ENCODE data around the gene ADD1.
A peak's percentile ranks its signal among the peaks of the same experiment; 100 is the strongest.

Gene ADD1

DNA sequence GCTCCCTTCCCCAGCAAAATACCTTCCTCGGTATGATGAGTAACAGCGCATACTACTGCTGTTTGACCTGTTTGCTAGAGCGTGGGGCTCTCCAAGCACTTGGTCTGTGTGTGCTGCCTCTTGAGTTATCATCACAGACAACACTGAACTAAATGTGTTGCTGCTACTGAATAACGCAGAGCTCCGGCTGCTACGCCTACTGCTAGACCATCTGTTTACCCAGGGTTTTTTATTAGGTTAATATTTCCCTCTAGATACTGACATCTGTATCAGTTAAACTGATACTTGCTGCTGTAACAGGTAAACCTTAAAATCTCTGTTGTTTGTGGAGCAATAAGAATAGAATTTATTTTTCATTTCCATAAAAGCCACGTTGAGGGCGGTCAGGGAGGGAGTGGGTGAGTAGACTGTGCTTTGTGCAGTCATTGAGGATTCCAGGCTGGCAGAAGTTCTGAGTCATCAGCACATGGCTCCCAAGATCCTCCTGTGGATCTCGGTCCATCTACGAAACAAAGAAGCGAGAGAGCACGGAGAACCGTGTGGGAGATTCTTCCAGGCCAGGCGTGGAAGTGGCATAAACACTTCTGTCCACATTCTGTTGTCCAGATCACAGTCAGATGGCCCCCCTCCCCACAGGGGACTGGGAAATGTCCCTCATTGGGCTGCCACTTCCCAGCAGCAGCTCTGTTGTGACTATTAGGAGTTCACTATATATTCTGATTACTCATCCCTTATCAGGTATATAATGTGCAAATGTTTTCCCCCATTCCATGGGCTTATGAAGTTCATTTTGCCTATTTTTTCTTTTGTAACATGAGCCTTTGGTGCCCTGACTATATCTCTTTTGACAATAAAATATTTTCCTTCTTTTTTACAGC, 133.8 kb downstream of the ADD1 start:
- DNase-seq: peak; percentile 46

All from fibroblast of skin of back (primary cell).